Smooth muscle cell (in vitro differentiated cells): ENCODE measurements around the gene JUP. TPM values are rescaled to one million over a fixed set of nuclear protein-coding genes. Genes with fewer than 3 reads are reported as not detected.
A peak's percentile ranks its signal among the peaks of the same experiment; 100 is the strongest.
"Not testable (repeated sequence)": the region's sequence is repeated elsewhere in the genome, so short reads cannot be mapped to it uniquely, and the experiment has no call there.

Source experiments
- DNase-seq: peaks from one replicate; lab custom pipeline; 2025; ENCODE audit not compliant: unreplicated experiment; lab: John Stamatoyannopoulos, UW
- H2AFZ ChIP-seq: fragments of 200-600 bp; sonication (generic); 2 replicates; pipeline ENCODE4 v1.6.0; 2016; ENCODE audit warnings: antibody characterized with exemption, low read depth, mild to moderate bottlenecking
- H3F3A ChIP-seq: fragments of 200-600 bp; sonication (generic); 2 replicates; pipeline ENCODE4 v1.6.0; 2017; ENCODE audit warnings: antibody characterized with exemption, low read depth
- H3K27ac ChIP-seq: fragments of 200-600 bp; sonication (generic); 2 replicates; pipeline ENCODE4 v1.5.1; 2016; ENCODE audit warnings: low read depth, mild to moderate bottlenecking
- H3K27me3 ChIP-seq: fragments of 200-600 bp; sonication (generic); 2 replicates; pipeline ENCODE4 v1.6.1; 2016; ENCODE audit warnings: low read depth, mild to moderate bottlenecking
- H3K36me3 ChIP-seq: fragments of 200-600 bp; sonication (generic); 2 replicates; pipeline ENCODE4 v1.5.1; 2016; ENCODE audit warnings: low read depth
- H3K4me1 ChIP-seq: fragments of 200-600 bp; sonication (generic); 2 replicates; pipeline ENCODE4 v1.5.1; 2016; ENCODE audit warnings: low read depth
- H3K4me2 ChIP-seq: fragments of 200-600 bp; sonication (generic); 2 replicates; pipeline ENCODE4 v1.6.0; 2016; ENCODE audit warnings: mild to moderate bottlenecking
- H3K4me3 ChIP-seq: fragments of 200-600 bp; sonication (generic); 2 replicates; pipeline ENCODE4 v1.5.1; 2016; ENCODE audit warnings: mild to moderate bottlenecking
- H3K79me2 ChIP-seq: fragments of 200-600 bp; sonication (generic); 2 replicates; pipeline ENCODE4 v1.6.0; 2016; ENCODE audit warnings: low read depth, mild to moderate bottlenecking
- H3K9ac ChIP-seq: fragments of 200-600 bp; sonication (generic); 2 replicates; pipeline ENCODE4 v1.6.0; 2016; ENCODE audit warnings: low read depth
- H3K9me3 ChIP-seq: fragments of 200-600 bp; sonication (generic); replicated peaks from 2 replicates; pipeline ENCODE4 v1.5.1; 2016; ENCODE audit warnings: low read depth
- H4K20me1 ChIP-seq: fragments of 200-600 bp; sonication (generic); 2 replicates; pipeline ENCODE4 v1.6.0; 2016; ENCODE audit warnings: low read depth
- WGBS: methylation state at CpG from one replicate; pipeline ENCODE4 v1.1.7; 2016; ENCODE audit warnings: low lambda C conversion rate; 5-methylcytosine and 5-hydroxymethylcytosine counted together
- polyA plus RNA-seq: library from polyadenylated mRNA; unstranded; fragments of >200 nt; fragmentation: Nextera tagmentation; extraction: Ambion mirVana; gene quantifications from 2 replicates; pipeline ENCODE4 v1.2.1, GENCODE V29; 2016
- total RNA-seq: library from RNA; depleted of rRNA; stranded (reverse); fragments of >200 nt; gene quantifications from 2 replicates; pipeline ENCODE4 v1.2.3, GENCODE V29; 2014
- TF ChIP-seq, protein P1 (sequence below): fragments of 200-600 bp; sonication (generic); IDR thresholded peaks from 2 replicates; pipeline ENCODE4 v1.5.1; 2017; ENCODE audit warnings: borderline replicate concordance, mild to moderate bottlenecking, antibody characterized with exemption; ENCODE audit not compliant: insufficient read depth, poor library complexity, severe bottlenecking

Gene JUP
- total and polyA plus RNA-seq, 2 experiments from 2014 or later: 124 to 238 TPM

DNA sequence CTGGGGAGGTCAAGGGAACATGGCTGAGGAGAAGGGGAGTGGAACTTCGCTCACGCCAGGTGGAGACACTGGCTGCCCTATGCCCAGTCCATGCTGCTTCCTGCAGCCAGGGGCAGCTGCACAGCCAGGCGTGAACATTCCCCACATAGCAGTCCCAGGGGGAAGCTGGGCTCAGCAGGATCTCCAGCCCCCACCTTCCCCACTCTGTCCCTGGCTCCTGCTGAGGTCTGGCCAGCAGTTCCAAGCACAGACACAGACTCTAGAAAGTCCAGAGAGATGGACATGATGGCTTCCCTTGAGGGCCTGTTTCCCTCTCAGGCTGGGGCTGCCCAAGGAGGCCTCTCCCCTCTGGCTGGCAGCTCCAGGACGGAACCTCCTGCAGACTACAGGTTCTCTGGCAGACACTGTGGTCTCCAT, 9.3 kb downstream of the JUP start:
- no peak overlapping the region for H3K9ac ChIP-seq
- H3K36me3 ChIP-seq: no peaks in the 10 kb centered on the region
- H3K9me3 ChIP-seq: no peaks in the 10 kb centered on the region
- peaks cover 18% of the 10 kb centered on the region for H3F3A ChIP-seq
- H3K79me2 ChIP-seq: peaks cover 64% of the 10 kb centered on the region
- no peak for DNase-seq
- H3K4me1 ChIP-seq: peaks cover 36% of the 10 kb centered on the region
- TF ChIP-seq, protein P1, sequence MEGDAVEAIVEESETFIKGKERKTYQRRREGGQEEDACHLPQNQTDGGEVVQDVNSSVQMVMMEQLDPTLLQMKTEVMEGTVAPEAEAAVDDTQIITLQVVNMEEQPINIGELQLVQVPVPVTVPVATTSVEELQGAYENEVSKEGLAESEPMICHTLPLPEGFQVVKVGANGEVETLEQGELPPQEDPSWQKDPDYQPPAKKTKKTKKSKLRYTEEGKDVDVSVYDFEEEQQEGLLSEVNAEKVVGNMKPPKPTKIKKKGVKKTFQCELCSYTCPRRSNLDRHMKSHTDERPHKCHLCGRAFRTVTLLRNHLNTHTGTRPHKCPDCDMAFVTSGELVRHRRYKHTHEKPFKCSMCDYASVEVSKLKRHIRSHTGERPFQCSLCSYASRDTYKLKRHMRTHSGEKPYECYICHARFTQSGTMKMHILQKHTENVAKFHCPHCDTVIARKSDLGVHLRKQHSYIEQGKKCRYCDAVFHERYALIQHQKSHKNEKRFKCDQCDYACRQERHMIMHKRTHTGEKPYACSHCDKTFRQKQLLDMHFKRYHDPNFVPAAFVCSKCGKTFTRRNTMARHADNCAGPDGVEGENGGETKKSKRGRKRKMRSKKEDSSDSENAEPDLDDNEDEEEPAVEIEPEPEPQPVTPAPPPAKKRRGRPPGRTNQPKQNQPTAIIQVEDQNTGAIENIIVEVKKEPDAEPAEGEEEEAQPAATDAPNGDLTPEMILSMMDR: no peak
- H3K4me3 ChIP-seq: no peak overlapping the region
- peak overlapping the region; percentile 15 for H3K4me2 ChIP-seq
- no peaks in the 10 kb centered on the region for H3K27me3 ChIP-seq
- peak overlapping the region; percentile 90 for H3K27ac ChIP-seq
- 62% methylated on average over 4 of the region's 4 CpGs for WGBS
- no peak overlapping the region for H2AFZ ChIP-seq
- peaks cover 75% of the 10 kb centered on the region for H4K20me1 ChIP-seq

GRCh38 chr17:41776262-41776900, 10.1 kb downstream of the JUP start:
- H3K27ac ChIP-seq: peak overlapping the region; percentile 90
- peaks cover 75% of the 10 kb centered on the region for H4K20me1 ChIP-seq
- peaks cover 64% of the 10 kb centered on the region for H3K79me2 ChIP-seq
- DNase-seq, H3K27me3 ChIP-seq, H3K9me3 ChIP-seq, H2AFZ ChIP-seq, H3K4me3 ChIP-seq, H3K36me3 ChIP-seq, H3K9ac ChIP-seq: not testable (repeated sequence)
- H3K4me1 ChIP-seq: peaks cover 29% of the 10 kb centered on the region
- H3F3A ChIP-seq: peaks cover 18% of the 10 kb centered on the region
- H3K4me2 ChIP-seq: peak overlapping the region; percentile 15
- 92% methylated on average over 14 of the region's 14 CpGs for WGBS

DNA sequence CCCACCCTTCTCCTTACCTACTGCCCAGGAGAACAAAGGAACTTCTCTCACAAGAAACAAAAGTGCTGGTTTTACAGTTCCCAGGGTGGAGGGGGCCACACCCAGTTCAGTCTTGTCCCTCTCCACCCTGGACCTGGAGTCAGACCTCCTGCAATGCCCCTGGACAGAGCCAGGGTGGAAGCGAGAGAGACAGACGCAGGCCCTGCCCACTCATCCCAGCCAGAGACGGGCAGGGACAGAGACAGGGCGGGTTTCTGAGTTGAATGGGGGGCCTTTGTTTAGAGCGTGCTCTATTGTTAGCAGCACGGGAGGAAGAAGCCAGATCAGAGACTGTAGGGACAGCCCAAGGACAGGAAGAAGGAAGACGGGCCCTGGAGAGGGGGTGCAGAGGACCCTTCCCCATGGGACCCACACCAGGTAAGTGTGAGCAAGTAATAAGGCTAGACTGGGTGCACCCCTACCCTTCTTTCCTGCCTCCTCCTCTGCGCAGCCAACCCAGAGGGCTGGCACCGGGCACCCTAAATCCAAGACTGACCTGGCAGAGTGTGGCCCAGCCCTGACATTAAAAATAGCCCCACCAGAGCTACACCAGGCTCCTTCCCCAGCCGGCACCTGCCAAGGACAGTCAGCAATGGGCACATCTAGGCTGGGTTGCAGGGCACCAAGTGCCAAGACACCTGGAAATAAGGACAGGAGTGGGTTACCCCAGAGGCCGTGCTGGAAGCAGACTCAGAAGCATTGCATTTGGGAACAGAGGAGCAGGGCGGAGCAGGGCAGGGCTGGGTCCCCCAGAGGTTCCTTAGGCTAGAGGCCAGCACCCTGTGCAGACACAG, 10.9 kb downstream of the JUP start:
- H3K36me3 ChIP-seq: no peaks in the 10 kb centered on the region
- H3K27me3 ChIP-seq: no peaks in the 10 kb centered on the region
- no peak for DNase-seq
- peak overlapping the region; percentile 28 for H3K4me2 ChIP-seq
- peak overlapping the region; percentile 90 for H3K27ac ChIP-seq
- peaks cover 77% of the 10 kb centered on the region for H4K20me1 ChIP-seq
- WGBS: 65% methylated on average over 12 of the region's 12 CpGs
- TF ChIP-seq, protein P1: no peak
- H3K4me3 ChIP-seq: no peak overlapping the region
- peaks cover 18% of the 10 kb centered on the region for H3F3A ChIP-seq
- peaks cover 64% of the 10 kb centered on the region for H3K79me2 ChIP-seq
- no peaks in the 10 kb centered on the region for H3K9me3 ChIP-seq
- no peak overlapping the region for H3K9ac ChIP-seq
- peaks cover 29% of the 10 kb centered on the region for H3K4me1 ChIP-seq
- no peak overlapping the region for H2AFZ ChIP-seq

DNA sequence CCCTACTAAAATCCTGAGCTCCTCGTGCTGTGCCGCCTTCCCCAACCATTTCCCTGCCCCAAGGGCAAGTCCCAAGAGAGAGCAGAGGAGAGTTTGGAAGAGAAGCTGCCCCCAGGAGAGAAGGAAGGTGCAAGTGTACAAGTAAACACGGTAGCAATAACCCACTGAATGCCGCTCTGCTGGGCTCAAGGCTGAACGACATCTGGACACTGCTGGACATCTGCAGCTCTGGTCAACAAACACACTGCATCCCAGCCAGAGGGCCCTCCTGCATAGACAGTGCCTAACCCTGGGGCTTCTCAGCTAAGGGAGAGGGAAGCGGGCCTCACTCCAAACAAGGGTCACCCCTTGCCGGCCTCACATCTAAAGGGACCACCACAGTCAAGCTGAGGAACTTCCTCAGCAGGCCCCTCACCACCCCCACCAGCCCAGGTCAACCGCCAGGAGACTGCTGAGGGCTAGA, 12.7 kb downstream of the JUP start:
- H3K9ac ChIP-seq: peak overlapping the region; percentile 51
- no peak overlapping the region for H3K4me3 ChIP-seq

More for the DNA sequence above, 12.7 kb downstream of the JUP start:
- no peaks in the 10 kb centered on the region for H3K9me3 ChIP-seq
- 40% methylated on average over 8 of the region's 8 CpGs for WGBS
- peaks cover 77% of the 10 kb centered on the region for H4K20me1 ChIP-seq
- H3K4me1 ChIP-seq: peaks cover 29% of the 10 kb centered on the region
- H3K36me3 ChIP-seq: no peaks in the 10 kb centered on the region
- TF ChIP-seq, protein P1: no peak
- no peak overlapping the region for H2AFZ ChIP-seq
- DNase-seq: no peak
- H3K27ac ChIP-seq: peak overlapping the region; percentile 90
- peaks cover 18% of the 10 kb centered on the region for H3F3A ChIP-seq
- H3K4me2 ChIP-seq: peak overlapping the region; percentile 28
- H3K79me2 ChIP-seq: peaks cover 53% of the 10 kb centered on the region
- no peaks in the 10 kb centered on the region for H3K27me3 ChIP-seq
